ENCODE data around the gene ARRDC3.

DNA sequence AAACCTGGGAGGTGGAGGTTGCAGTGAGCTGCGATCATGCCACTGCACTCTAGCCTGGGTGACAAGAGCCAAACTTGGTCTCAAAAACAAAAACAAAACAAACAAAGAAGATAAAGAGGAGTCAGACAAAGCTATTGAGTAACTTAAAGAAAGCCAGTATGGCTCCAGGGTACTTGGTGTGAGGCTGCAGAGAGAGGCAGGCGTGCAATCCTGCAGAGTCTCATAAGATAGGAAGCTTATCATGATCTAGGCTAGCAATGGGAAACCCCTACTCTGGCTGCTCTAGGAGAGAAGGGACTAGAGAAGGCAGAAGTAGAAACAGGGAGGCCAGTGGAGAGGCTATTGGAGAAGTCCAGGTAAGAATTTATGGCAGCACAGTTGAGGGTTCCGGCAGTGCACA is 42.0 kb downstream of the ARRDC3 start:
- TF ChIP-seq EP300 (IDR thresholded peaks at IDR 0.05; ENCODE audit: borderline replicate concordance in 1 of 2, control insufficient read depth in 1 of 2, low read depth in 2 of 2, low read length in 2 of 2) (no peak), CEBPB (IDR thresholded peaks at IDR 0.05; ENCODE audit: borderline replicate concordance in 1 of 2, low read depth in 2 of 2, low read length in 2 of 2) (no peak), POLR2AphosphoS5 (IDR thresholded peaks at IDR 0.05; ENCODE audit: low read length) (no peak)
- TF ChIP-seq, protein P1, sequence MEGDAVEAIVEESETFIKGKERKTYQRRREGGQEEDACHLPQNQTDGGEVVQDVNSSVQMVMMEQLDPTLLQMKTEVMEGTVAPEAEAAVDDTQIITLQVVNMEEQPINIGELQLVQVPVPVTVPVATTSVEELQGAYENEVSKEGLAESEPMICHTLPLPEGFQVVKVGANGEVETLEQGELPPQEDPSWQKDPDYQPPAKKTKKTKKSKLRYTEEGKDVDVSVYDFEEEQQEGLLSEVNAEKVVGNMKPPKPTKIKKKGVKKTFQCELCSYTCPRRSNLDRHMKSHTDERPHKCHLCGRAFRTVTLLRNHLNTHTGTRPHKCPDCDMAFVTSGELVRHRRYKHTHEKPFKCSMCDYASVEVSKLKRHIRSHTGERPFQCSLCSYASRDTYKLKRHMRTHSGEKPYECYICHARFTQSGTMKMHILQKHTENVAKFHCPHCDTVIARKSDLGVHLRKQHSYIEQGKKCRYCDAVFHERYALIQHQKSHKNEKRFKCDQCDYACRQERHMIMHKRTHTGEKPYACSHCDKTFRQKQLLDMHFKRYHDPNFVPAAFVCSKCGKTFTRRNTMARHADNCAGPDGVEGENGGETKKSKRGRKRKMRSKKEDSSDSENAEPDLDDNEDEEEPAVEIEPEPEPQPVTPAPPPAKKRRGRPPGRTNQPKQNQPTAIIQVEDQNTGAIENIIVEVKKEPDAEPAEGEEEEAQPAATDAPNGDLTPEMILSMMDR (IDR thresholded peaks at IDR 0.05 in 2 of 3, conservative IDR thresholded peaks at IDR 0.05 in 1 of 3; ENCODE audit: control insufficient read depth in 2 of 3, extremely low read depth in 1 of 3, insufficient read depth in 1 of 3, low read depth in 3 of 3, low read length in 3 of 3), result no peak
- TF ChIP-seq, protein P2, sequence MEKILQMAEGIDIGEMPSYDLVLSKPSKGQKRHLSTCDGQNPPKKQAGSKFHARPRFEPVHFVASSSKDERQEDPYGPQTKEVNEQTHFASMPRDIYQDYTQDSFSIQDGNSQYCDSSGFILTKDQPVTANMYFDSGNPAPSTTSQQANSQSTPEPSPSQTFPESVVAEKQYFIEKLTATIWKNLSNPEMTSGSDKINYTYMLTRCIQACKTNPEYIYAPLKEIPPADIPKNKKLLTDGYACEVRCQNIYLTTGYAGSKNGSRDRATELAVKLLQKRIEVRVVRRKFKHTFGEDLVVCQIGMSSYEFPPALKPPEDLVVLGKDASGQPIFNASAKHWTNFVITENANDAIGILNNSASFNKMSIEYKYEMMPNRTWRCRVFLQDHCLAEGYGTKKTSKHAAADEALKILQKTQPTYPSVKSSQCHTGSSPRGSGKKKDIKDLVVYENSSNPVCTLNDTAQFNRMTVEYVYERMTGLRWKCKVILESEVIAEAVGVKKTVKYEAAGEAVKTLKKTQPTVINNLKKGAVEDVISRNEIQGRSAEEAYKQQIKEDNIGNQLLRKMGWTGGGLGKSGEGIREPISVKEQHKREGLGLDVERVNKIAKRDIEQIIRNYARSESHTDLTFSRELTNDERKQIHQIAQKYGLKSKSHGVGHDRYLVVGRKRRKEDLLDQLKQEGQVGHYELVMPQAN (conservative IDR thresholded peaks at IDR 0.05), result no peak
